Cardiac fibroblast (primary cell): Measurements from ENCODE around the gene C2CD4A.
A peak's percentile ranks its signal among the peaks of the same experiment; 100 is the strongest.

Source experiments
- DNase-seq, 2 donors: peaks; one replicate each; pipeline versions ENCODE4 v3.0.0 to v3.0.0-alpha.2; 2010; ENCODE audit warnings: low read depth in 2 of 2
- H3K4me3 ChIP-seq, 2 donors: replicated peaks in 1 of 2; 1 replicate in 1 of 2; 2 replicates in 1 of 2; pipeline ENCODE4 v1.5.1; 2011; ENCODE audit warnings: low read depth in 2 of 2, low read length in 2 of 2, mild to moderate bottlenecking in 2 of 2, moderate library complexity in 1 of 2
- CTCF ChIP-seq: IDR thresholded peaks from one replicate; pipeline ENCODE4 v1.5.1; 2011; ENCODE audit warnings: low read depth, mild to moderate bottlenecking, low read length, inconsistent platforms

The C2CD4A gene

GRCh38 chr15:62119227-62119864, 52.6 kb downstream of the C2CD4A start:
- TF ChIP-seq CTCF: no peak
- peak; percentile 94 to 98 for DNase-seq
- peak overlapping the region; percentile 7 to 31 for H3K4me3 ChIP-seq

- H3K4me3 ChIP-seq: no peak overlapping the region
- no peak for TF ChIP-seq CTCF
- no peak for DNase-seq
Measured at GRCh38 chr15:62119874-62120273, 53.1 kb downstream of the C2CD4A start.
